C1 segment of cervical spinal cord (tissue), 14 donors: ENCODE measurements around the gene TOB2.
"Not testable (repeated sequence)": the region's sequence is repeated elsewhere in the genome, so short reads cannot be mapped to it uniquely, and the experiment has no call there.

Source experiments
- DNase-seq, 14 donors: peaks; one replicate each; lab custom pipeline; 2025; lab: John Stamatoyannopoulos, UW

Gene TOB2

GRCh38 chr22:41429951-41430332, 16.7 kb downstream of the TOB2 start:
- DNase-seq, result no peak

- peak in 5 of 14 donors; percentile 32 to 69 (median 43) for DNase-seq
Measured at GRCh38 chr22:41429232-41429950, 17.2 kb downstream of the TOB2 start.

GRCh38 chr22:41425660-41426365, 20.8 kb downstream of the TOB2 start:
- no peak for DNase-seq

- no peak for DNase-seq
Measured at GRCh38 chr22:41418717-41419116, 27.9 kb downstream of the TOB2 start.

GRCh38 chr22:41417622-41418390, 28.8 kb downstream of the TOB2 start:
- peak; percentile 34 to 100 (median 96) for DNase-seq

- peak in 1 of 14 donors; percentile 71 for DNase-seq
Measured at GRCh38 chr22:41415554-41415953, 31.0 kb downstream of the TOB2 start.

GRCh38 chr22:41411021-41411851, 35.4 kb downstream of the TOB2 start:
- DNase-seq, result peak in 10 of 14 donors; percentile 18 to 94 (median 43)

- peak in 11 of 14 donors; percentile 13 to 98 (median 44) for DNase-seq
Measured at GRCh38 chr22:41410311-41410751, 36.3 kb downstream of the TOB2 start.

- no peak for DNase-seq
Measured at GRCh38 chr22:41408665-41409064, 37.9 kb downstream of the TOB2 start.

GRCh38 chr22:41407433-41407832, 39.2 kb downstream of the TOB2 start:
- no peak for DNase-seq

GRCh38 chr22:41406410-41406809, 40.2 kb downstream of the TOB2 start:
- DNase-seq, result no peak

GRCh38 chr22:41405588-41405987, 41.0 kb downstream of the TOB2 start:
- no peak for DNase-seq

GRCh38 chr22:41403532-41404318, 42.9 kb downstream of the TOB2 start:
- DNase-seq, result peak; percentile 47 to 99 (median 96)

- not testable (repeated sequence) for DNase-seq
Measured at GRCh38 chr22:41402851-41403250, 43.8 kb downstream of the TOB2 start.

- peak in 13 of 14 donors; percentile 30 to 88 (median 80) for DNase-seq
Measured at GRCh38 chr22:41401781-41402648, 44.6 kb downstream of the TOB2 start.

- DNase-seq, result no peak
Measured at GRCh38 chr22:41398921-41399320, 47.7 kb downstream of the TOB2 start.

GRCh38 chr22:41397143-41397811, 49.3 kb downstream of the TOB2 start:
- DNase-seq, result no peak

- DNase-seq, result no peak
Measured at GRCh38 chr22:41395531-41396240, 50.9 kb downstream of the TOB2 start.
